Mononuclear cell (primary cell): ENCODE measurements around the gene TBR1. TPM values are rescaled to one million over a fixed set of nuclear protein-coding genes. Genes with fewer than 3 reads are reported as not detected.

Experiments
- H3K27me3 ChIP-seq: 2 replicates; pipeline ENCODE4 v1.6.0; 2011; ENCODE audit warnings: low read length, control low read depth; ENCODE audit not compliant: insufficient read depth
- H3K4me1 ChIP-seq: 2 replicates; pipeline ENCODE4 v1.5.1; 2011; ENCODE audit warnings: mild to moderate bottlenecking, low read length, control low read depth; ENCODE audit not compliant: insufficient read depth
- H3K4me3 ChIP-seq: 2 replicates; pipeline ENCODE4 v1.5.1; 2011; ENCODE audit warnings: mild to moderate bottlenecking, low read length, moderate library complexity
- H3K9me3 ChIP-seq: 2 replicates; pipeline ENCODE4 v1.5.1; 2011; ENCODE audit warnings: low read depth, mild to moderate bottlenecking, control low read depth, low read length
- total RNA-seq: library from RNA; depleted of rRNA; stranded (reverse); fragments of >200 nt; gene quantifications from one replicate; pipeline ENCODE4 v1.2.3, GENCODE V29; 2012

The TBR1 gene
- 0.10 TPM for total RNA-seq

DNA sequence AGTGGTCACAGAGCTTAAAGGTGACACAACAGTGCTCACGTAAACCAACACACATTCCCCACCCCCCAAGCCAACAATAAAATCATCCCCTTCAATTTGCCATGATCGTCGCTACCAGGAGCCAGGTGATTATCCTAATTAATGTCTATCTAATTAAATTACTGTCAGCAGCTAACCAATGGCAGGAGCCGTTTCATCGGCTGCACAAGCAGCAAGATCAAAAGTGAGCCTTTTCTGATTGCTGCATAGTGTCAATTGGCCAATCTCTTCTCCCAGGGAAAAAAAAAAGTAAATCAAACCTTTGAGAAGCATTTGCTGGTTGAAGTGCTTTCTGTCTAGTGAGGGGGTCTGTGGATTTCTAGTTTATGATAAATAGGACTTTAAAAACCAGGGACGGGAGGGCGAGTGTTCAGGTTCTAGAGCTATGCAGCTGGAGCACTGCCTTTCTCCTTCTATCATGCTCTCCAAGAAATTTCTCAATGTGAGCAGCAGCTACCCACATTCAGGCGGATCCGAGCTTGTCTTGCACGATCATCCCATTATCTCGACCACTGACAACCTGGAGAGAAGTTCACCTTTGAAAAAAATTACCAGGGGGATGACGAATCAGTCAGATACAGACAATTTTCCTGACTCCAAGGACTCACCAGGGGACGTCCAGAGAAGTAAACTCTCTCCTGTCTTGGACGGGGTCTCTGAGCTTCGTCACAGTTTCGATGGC is at the start of gene TBR1:
TBR1 (plus strand) TSS at position 311 of the 721 bp plus-strand sequence; CDS start at position 425, 114 bp downstream.
- Histone ChIP-seq H3K4me1 (peaks cover 47% of the 10 kb centered on the region), H3K27me3 (peaks cover 83% of the 10 kb centered on the region), H3K9me3 (no peaks in the 10 kb centered on the region), H3K4me3 (no peak within 1 kb of the TSS)

- Histone ChIP-seq H3K9me3 (peaks cover 4% of the 10 kb centered on the region), H3K4me3 (no peak overlapping the region)
These were observed 48.4 kb upstream of the TBR1 start for GRCh38 chr2:161367675-161368074.

DNA sequence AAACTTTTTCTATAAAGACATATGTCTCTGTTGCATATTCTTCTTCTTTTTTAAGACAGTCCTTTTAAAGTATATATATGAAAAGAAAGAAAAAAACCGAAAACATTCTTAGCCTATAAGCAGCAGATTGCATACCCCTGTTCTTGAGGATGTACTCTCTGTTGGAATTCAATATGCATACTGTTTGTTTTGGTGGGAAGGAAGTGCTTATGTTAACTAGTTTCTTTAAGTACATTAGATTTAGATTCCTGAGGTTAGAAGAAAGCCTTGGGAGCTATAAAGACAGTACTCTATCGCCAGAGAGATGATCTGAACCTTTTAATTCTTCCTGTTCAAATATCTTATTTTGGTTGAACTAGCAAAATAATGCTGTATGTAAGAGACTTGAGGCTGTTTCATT is 46.8 kb upstream of the TBR1 start:
- H3K9me3 ChIP-seq, result no peaks in the 10 kb centered on the region
- H3K4me1 ChIP-seq, result no peaks in the 10 kb centered on the region
- no peak overlapping the region for H3K4me3 ChIP-seq
- no peaks in the 10 kb centered on the region for H3K27me3 ChIP-seq

More at GRCh38 chr2:161367675-161368074, 48.4 kb upstream of the TBR1 start:
- Histone ChIP-seq H3K4me1 (no peaks in the 10 kb centered on the region), H3K27me3 (no peaks in the 10 kb centered on the region)

DNA sequence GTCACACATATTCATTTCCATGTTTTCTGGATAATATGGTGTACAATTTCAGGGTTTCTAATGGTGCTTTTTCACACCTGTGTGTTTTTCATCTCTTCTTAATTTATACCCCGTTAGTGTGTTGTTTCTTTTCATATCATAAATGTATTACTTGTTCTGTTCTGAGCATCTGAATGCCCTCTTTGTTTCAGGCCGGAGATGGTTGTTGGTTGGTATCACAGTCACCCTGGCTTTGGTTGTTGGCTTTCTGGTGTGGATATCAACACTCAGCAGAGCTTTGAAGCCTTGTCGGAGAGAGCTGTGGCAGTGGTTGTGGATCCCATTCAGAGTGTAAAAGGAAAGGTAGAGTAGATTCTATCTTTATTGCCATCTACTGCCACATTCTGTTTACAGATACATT is 45.1 kb upstream of the TBR1 start:
- H3K27me3 ChIP-seq, result no peaks in the 10 kb centered on the region
- no peaks in the 10 kb centered on the region for H3K4me1 ChIP-seq
- H3K4me3 ChIP-seq, result no peak overlapping the region
- H3K9me3 ChIP-seq, result no peaks in the 10 kb centered on the region

- no peaks in the 10 kb centered on the region for H3K4me1 ChIP-seq
- no peaks in the 10 kb centered on the region for H3K27me3 ChIP-seq
- H3K4me3 ChIP-seq, result no peak overlapping the region
- H3K9me3 ChIP-seq, result no peaks in the 10 kb centered on the region
These were observed 44.2 kb upstream of the TBR1 start for GRCh38 chr2:161371869-161372268.

GRCh38 chr2:161373942-161374341 is 42.2 kb upstream of the TBR1 start:
- H3K4me3 ChIP-seq, result no peak overlapping the region
- no peaks in the 10 kb centered on the region for H3K9me3 ChIP-seq
- H3K4me1 ChIP-seq, result no peaks in the 10 kb centered on the region
- H3K27me3 ChIP-seq, result no peaks in the 10 kb centered on the region

- Histone ChIP-seq H3K27me3 (no peaks in the 10 kb centered on the region), H3K9me3 (no peaks in the 10 kb centered on the region), H3K4me3 (no peak overlapping the region), H3K4me1 (no peaks in the 10 kb centered on the region)
These were observed 41.7 kb upstream of the TBR1 start for GRCh38 chr2:161374446-161374845.

DNA sequence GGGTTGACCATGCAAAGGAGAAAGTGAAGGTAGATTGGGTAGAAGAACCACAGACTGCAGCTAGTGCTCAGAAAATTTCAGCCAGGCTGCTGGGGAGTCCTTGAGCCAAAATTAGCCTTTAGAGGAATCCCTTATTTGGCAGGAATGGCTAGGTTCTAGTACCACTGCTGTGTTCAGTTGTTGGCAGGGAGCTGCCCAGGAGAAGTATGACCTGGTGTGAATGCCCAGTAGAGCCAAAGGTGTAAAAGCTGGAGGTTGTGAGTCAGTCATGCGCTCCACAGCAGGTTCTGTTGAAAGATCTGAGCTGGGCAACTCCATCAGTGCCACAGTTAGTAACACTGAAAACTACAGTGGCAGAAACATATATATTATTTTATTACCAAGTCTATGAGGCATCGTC is 36.4 kb upstream of the TBR1 start:
- no peaks in the 10 kb centered on the region for H3K9me3 ChIP-seq
- H3K4me1 ChIP-seq, result no peaks in the 10 kb centered on the region
- H3K4me3 ChIP-seq, result no peak overlapping the region
- no peaks in the 10 kb centered on the region for H3K27me3 ChIP-seq

DNA sequence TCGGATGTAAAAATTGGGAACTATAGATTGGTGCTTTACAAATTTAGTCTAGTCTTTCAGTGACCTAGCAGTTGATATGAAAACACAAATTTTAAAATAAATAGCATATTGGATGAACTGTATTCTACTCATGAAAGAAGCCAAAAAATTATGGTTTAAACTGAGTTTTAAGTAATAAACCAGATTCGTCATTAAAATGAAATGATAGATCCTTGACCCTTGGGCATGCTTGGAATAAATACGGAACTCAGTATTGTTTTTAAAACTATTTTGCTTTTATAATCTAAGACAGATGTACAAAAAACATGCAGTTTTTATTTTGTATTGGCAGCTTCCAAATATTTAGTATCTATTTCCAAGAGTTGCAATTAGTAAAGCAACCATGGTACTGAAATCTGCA is 34.6 kb upstream of the TBR1 start:
- Histone ChIP-seq H3K27me3 (no peaks in the 10 kb centered on the region), H3K9me3 (no peaks in the 10 kb centered on the region), H3K4me3 (no peak overlapping the region), H3K4me1 (no peaks in the 10 kb centered on the region)

DNA sequence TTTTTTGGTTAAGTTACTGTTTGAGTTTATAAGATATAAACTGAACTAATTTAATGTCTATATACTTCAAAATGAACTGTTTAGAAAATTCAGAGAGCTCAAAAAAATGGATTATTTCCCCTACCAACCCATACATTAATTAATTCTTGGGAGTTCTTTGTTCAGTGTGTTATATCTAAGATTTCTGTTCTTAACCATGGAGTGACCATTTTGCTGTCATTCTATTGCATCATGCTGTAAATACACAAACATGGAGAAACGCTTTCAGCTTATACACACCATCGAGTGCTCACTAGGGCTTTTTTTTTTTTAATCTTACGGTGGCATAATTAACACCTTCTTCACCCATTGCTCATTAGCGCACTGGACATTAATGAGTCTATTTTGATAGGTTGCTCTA is 33.4 kb upstream of the TBR1 start:
- H3K4me3 ChIP-seq, result no peak overlapping the region
- no peaks in the 10 kb centered on the region for H3K27me3 ChIP-seq
- H3K4me1 ChIP-seq, result no peaks in the 10 kb centered on the region

DNA sequence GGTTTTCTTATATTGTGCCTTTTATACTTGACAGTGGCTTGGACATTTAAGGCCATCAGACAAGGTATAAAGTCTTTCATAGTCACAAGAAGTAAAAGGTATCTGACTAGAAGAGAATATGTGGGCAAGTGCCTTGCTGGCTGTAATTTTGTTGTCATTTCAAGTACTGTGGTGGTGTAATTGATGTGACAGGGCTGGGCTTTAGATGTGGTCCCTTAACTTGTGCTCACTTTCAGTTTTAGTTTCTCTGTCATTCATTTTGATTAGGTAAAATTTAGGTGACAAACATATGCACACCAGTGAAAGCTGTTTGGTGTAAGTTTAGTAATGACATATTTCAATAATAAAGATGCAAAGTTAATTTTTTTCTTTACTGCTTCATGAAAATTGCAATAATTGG is 31.2 kb upstream of the TBR1 start:
- Histone ChIP-seq H3K4me1 (no peaks in the 10 kb centered on the region), H3K27me3 (no peaks in the 10 kb centered on the region), H3K4me3 (no peak overlapping the region), H3K9me3 (no peaks in the 10 kb centered on the region)

More for the DNA sequence above, 33.4 kb upstream of the TBR1 start:
- H3K9me3 ChIP-seq, result no peaks in the 10 kb centered on the region

GRCh38 chr2:161386228-161386824 is 29.8 kb upstream of the TBR1 start:
- H3K9me3 ChIP-seq, result no peaks in the 10 kb centered on the region
- H3K4me3 ChIP-seq, result no peak overlapping the region
- no peaks in the 10 kb centered on the region for H3K4me1 ChIP-seq
- no peaks in the 10 kb centered on the region for H3K27me3 ChIP-seq

- H3K4me1 ChIP-seq, result no peaks in the 10 kb centered on the region
- no peaks in the 10 kb centered on the region for H3K9me3 ChIP-seq
- H3K27me3 ChIP-seq, result no peaks in the 10 kb centered on the region
These were observed 27.8 kb upstream of the TBR1 start for GRCh38 chr2:161388146-161388779.

DNA sequence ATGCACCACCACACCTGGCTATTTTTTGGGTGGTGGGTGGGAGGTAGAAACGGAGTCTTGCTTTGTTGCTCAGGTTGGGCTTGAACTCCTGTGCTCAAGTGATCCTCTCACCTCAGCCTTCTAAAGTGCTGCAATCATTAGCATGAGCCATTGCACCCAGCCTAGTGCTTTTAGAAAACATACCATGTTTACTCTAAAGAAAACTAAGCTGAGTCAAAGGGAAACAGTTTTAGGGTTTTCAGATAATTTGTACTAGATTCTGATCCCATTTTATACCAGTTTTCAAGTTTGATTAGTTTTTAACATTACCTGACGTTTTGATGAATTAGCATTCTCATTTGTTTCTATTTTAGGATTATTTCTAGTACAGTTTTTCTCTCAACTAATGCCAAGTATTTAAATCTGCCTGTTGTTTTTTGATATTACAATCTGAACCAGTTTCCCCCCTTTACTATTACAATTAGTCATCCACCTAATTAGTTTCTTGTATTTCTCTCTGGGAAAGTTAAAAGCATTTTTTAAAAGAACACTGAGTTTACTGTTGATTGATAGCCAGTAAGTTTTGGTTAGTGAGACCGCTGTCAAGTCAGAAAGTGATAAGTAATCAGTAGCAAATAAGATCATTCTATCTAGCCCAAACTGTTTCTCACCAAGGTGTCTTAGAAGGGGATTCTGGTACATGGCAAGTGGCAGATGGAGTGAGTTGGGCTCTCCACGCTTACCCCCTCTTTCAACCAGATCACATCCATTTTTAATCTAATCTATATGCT is 24.2 kb upstream of the TBR1 start:
- H3K4me3 ChIP-seq, result no peak overlapping the region
- no peaks in the 10 kb centered on the region for H3K27me3 ChIP-seq
- no peaks in the 10 kb centered on the region for H3K9me3 ChIP-seq
- H3K4me1 ChIP-seq, result no peaks in the 10 kb centered on the region

More at GRCh38 chr2:161388146-161388779, 27.8 kb upstream of the TBR1 start:
- no peak overlapping the region for H3K4me3 ChIP-seq

DNA sequence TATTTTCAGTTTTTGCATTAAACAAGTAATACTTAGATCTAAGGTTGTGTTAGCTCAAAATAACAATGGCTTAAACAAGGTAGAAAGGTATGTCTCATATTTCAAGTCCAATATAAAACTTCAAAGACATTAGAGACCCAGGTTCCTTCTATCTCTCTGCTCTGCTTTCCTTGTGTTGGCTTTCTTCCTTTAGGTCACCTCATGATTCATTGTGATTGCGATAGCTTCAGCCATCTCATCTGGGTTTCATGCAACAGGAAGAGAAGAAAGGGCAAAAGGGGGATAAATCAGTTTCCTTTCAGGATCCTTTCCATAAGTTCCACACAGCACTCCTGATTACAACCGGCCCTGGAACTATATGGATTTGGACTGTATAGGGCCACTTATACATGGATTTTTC is 16.0 kb upstream of the TBR1 start:
- Histone ChIP-seq H3K9me3 (no peaks in the 10 kb centered on the region), H3K4me1 (no peaks in the 10 kb centered on the region), H3K4me3 (no peak overlapping the region), H3K27me3 (no peaks in the 10 kb centered on the region)
